Nephron progenitor cell (in vitro differentiated cells): ENCODE measurements around the gene IGF1R.

ENCODE experiments used
- DNase-seq: peaks from one replicate; pipeline ENCODE4 v3.0.0; 2021
- H3K27ac Mint-ChIP-seq: 2 replicates; pipeline ENCODE4 v1.8.0; 2021; ENCODE audit warnings: mild to moderate bottlenecking, moderate library complexity, mixed read lengths
- H3K27me3 Mint-ChIP-seq: 2 replicates; pipeline ENCODE4 v1.8.0; 2021; ENCODE audit warnings: mild to moderate bottlenecking, low read depth, mixed read lengths; ENCODE audit not compliant: poor library complexity
- H3K36me3 Mint-ChIP-seq: 2 replicates; pipeline ENCODE4 v1.8.0; 2021; ENCODE audit warnings: low read depth, mixed read lengths
- H3K4me1 Mint-ChIP-seq: 2 replicates; pipeline ENCODE4 v1.8.0; 2021; ENCODE audit warnings: mixed read lengths
- H3K4me3 Mint-ChIP-seq: 2 replicates; pipeline ENCODE4 v1.8.0; 2021; ENCODE audit warnings: mild to moderate bottlenecking, moderate library complexity, mixed read lengths
- H3K9me3 Mint-ChIP-seq: 2 replicates; pipeline ENCODE4 v1.8.0; 2021; ENCODE audit warnings: mild to moderate bottlenecking, moderate library complexity, mixed read lengths
- CTCF ChIP-seq: fragments of 200-600 bp; sonication (generic); IDR thresholded peaks from 2 replicates; pipeline ENCODE4 v1.5.0; 2021; ENCODE audit warnings: antibody characterized with exemption

Gene IGF1R

DNA sequence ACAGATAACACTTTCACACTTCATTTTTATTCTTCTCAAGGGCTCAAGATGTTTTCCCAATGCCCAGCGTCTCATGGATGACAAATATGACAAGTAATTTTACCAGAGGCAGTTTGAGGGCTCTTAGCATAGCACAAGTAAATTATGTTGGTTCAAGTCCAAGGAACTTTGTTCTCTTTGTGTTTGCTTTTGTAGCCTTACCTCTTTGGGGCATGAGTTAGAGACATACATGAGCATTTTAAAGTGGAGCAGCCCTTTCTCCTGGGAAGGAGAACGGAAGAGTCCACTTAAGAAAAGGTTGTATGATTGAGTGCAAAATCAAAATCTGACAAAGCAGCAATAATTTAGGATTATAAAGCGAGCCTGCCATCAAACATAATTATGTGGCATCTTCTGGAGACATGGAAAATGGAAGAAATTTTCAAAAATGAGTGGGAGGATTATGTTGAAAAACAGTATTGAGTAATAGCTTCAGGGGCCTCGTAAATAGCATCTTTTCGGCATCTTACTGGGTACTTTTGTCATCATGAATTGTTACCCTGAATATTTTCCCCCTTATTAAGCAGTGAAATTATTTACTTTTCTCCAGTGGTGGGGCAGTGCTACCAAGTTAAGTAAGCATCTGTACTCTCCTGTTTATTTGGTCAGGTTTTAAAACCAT, 293.4 kb downstream of the IGF1R start:
- H3K4me3 Mint-ChIP-seq = no peak overlapping the region
- peaks cover 77% of the 10 kb centered on the region for H3K36me3 Mint-ChIP-seq
- no peak for DNase-seq
- TF ChIP-seq CTCF = no peak
- no peaks in the 10 kb centered on the region for H3K9me3 Mint-ChIP-seq
- H3K27ac Mint-ChIP-seq = peak overlapping the region; percentile 67
- peaks cover 4% of the 10 kb centered on the region for H3K27me3 Mint-ChIP-seq
- H3K4me1 Mint-ChIP-seq = peaks cover 10% of the 10 kb centered on the region

GRCh38 chr15:98942431-98942830, 294.1 kb downstream of the IGF1R start:
- Mint-ChIP-seq H3K4me3 (no peak overlapping the region), H3K36me3 (peaks cover 72% of the 10 kb centered on the region), H3K4me1 (peaks cover 10% of the 10 kb centered on the region), H3K27ac (peak overlapping the region; percentile 12), H3K9me3 (no peaks in the 10 kb centered on the region), H3K27me3 (peaks cover 4% of the 10 kb centered on the region)
- no peak for TF ChIP-seq CTCF
- no peak for DNase-seq

- no peak for TF ChIP-seq CTCF
- Mint-ChIP-seq H3K4me3 (no peak overlapping the region), H3K27me3 (peaks cover 4% of the 10 kb centered on the region), H3K4me1 (peaks cover 10% of the 10 kb centered on the region), H3K36me3 (peaks cover 65% of the 10 kb centered on the region), H3K9me3 (no peaks in the 10 kb centered on the region), H3K27ac (peak overlapping the region; percentile 81)
- DNase-seq = no peak
These were observed 294.7 kb downstream of the IGF1R start for GRCh38 chr15:98943051-98943508.

DNA sequence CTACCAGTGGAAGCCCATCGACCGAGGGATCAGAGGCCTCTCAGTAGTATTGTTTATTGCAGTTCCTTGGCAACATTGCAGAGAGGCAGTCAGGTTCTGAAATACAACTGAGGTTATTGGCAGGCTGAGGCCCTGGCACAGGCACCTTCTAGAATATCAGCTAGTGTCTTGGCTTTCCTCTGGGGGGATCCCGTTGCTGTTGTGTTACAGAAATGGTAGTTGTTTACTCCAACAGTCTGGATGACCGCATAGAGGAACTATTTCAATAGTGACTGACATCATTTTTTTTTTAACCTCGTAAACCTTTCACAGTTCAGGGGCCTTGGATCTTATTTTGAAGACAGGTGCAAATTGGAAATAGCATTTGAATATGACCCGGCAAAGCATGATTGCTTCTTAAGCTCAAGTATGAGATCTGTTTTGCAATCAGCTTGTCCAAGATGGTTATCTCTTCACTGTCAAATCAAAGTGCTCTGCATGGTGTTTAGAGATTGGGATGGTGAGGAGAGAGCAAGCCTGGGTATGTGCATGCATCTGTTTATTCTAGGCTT, 295.3 kb downstream of the IGF1R start:
- H3K4me1 Mint-ChIP-seq = peaks cover 10% of the 10 kb centered on the region

DNA sequence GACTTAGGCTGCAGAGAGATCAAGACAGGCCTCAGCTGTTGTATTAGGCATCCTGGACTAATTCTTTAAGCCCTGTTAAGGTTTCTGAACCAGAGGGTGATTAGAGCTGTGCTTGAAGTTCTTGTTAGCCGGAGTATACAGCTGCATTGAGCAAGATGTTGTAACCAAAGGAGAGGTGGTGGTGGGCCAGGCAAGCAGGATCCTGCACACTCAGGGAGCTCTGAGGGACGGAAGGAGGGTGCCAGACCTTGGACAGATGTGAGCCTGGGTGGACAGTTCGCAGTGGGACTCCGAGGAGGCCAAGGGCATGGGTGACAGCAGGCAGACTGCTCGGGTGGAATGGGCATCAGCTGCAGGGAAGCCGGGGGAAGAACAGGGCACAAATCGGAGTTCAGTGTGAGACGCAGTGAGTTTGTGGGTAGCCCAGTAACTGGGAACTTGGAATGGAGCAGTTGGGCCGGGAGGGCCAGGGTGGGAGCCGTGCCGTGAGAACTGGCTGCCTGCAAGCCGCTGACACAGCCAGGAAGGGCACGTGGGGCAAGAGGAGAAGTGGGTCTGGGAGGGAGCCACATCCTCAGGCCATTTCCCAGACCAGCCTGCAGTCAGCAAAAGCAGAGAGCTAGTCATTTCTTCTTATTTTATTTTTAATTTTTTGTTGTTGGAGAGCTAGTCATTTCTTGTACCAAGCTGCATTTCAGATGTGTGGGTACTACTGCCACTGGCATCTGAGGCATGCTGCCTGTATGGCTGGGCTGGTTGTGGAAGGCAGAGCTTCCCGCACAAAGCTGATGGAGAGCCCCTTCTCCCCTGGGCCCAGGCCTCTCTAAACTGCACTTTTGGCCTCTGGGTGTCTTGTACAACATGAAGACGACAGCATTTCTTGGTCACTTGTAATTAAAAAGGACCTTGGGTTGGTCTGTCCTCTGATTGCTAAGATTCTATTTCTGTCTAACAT, 298.2 kb downstream of the IGF1R start:
- DNase-seq = no peak
- Mint-ChIP-seq H3K36me3 (peaks cover 62% of the 10 kb centered on the region), H3K4me3 (no peak overlapping the region), H3K27me3 (peaks cover 6% of the 10 kb centered on the region), H3K27ac (no peak overlapping the region), H3K4me1 (peaks cover 10% of the 10 kb centered on the region), H3K9me3 (no peaks in the 10 kb centered on the region)
- no peak for TF ChIP-seq CTCF

More for the DNA sequence above, 295.3 kb downstream of the IGF1R start:
- no peaks in the 10 kb centered on the region for H3K9me3 Mint-ChIP-seq
- TF ChIP-seq CTCF = no peak
- H3K27ac Mint-ChIP-seq = peak overlapping the region; percentile 81
- H3K4me3 Mint-ChIP-seq = no peak overlapping the region
- DNase-seq = no peak
- H3K27me3 Mint-ChIP-seq = peaks cover 4% of the 10 kb centered on the region
- H3K36me3 Mint-ChIP-seq = peaks cover 63% of the 10 kb centered on the region
